A549 (cell line): ENCODE data around the gene FRMD8. TPM values are rescaled to one million over a fixed set of nuclear protein-coding genes. Genes with fewer than 3 reads are reported as not detected.

Experiments
- ATAC-seq, 2 experiments: fragments of 200-7000 bp in 1 of 2; fragments of >200 bp in 1 of 2; cut with Nextera tagmentation in 1 of 2; cut with Tn5 transposase in 1 of 2; 3 replicates each; pipeline versions ENCODE4 v1.8.0 to v1.9.1; 2018 to 2020; ENCODE audit warnings: mild to moderate bottlenecking in 1 of 2, moderate library complexity in 1 of 2
- CTCF ChIA-PET: fragments of 300-600 bp; sonication (Branson Sonifier 250); formaldehyde crosslinking; extraction: SDS; loops from one replicate; lab custom pipeline; 2021; ENCODE audit warnings: antibody characterized with exemption, inconsistent platforms; lab: Yijun Ruan, JAX
- POLR2A ChIA-PET: fragments of 350-600 bp; formaldehyde crosslinking; extraction: SDS; loops from one replicate; lab custom pipeline; 2021; ENCODE audit warnings: antibody characterized with exemption, inconsistent platforms; lab: Yijun Ruan, JAX
- DNase-seq, 2 experiments: peaks; one replicate each; pipeline versions ENCODE4 v3.0.0 to v3.0.0-alpha.2; 2011 to 2016; ENCODE audit warnings: low read depth in 1 of 2, low spot score in 1 of 2
- FAIRE-seq: peaks from 2 replicates; lab custom pipeline; 2011; peaks lifted over from hg19 to GRCh38; lab: Jason Lieb, UNC
- H3K27ac ChIP-seq, 2 experiments: fragments of >200 bp; sonication (Bioruptor Twin); formaldehyde crosslinking; 3 replicates each; pipeline ENCODE4 v1.5.1; 2016 to 2017
- H3K4me1 ChIP-seq: fragments of >200 bp; sonication (Bioruptor Twin); formaldehyde crosslinking; 3 replicates; pipeline ENCODE4 v1.6.1; 2016
- H3K4me2 ChIP-seq: fragments of >200 bp; sonication (Bioruptor Twin); formaldehyde crosslinking; 3 replicates; pipeline ENCODE4 v1.6.1; 2016
- H3K4me3 ChIP-seq: fragments of >200 bp; sonication (Bioruptor Twin); formaldehyde crosslinking; 3 replicates; pipeline ENCODE4 v1.5.1; 2016
- H3K9me3 ChIP-seq: fragments of >200 bp; sonication (Bioruptor Twin); formaldehyde crosslinking; 3 replicates; pipeline ENCODE4 v1.6.1; 2016
- BCL3 ChIP-seq: fragments of >200 bp; sonication (Bioruptor Twin); formaldehyde crosslinking; IDR thresholded peaks from 3 replicates; pipeline ENCODE4 v1.6.1; 2016
- CHD2 ChIP-seq: fragments of 150-350 bp; IDR thresholded peaks from 2 replicates; pipeline ENCODE4 v1.6.1; 2014; ENCODE audit warnings: low read length; ENCODE audit not compliant: partially characterized antibody
- CTCF ChIP-seq: fragments of >200 bp; sonication (Bioruptor Twin); formaldehyde crosslinking; IDR thresholded peaks from 3 replicates; pipeline ENCODE4 v1.5.1; 2016
- EHF ChIP-seq: fragments of 250-450 bp; sonication (Bioruptor Pico); IDR thresholded peaks from 2 replicates; pipeline ENCODE4 v1.5.0; 2020; ENCODE audit warnings: mild to moderate bottlenecking
- FOSB ChIP-seq: fragments of 250-450 bp; sonication (Bioruptor Pico); IDR thresholded peaks from 2 replicates; pipeline ENCODE4 v1.5.0; 2020; ENCODE audit warnings: mild to moderate bottlenecking, moderate library complexity
- FOSL2 ChIP-seq, 2 experiments: fragments of 450-650 bp in 1 of 2; fragments of >200 bp in 1 of 2; sonication (Bioruptor Twin) in 1 of 2; formaldehyde crosslinking; IDR thresholded peaks; 2 replicates each; pipeline versions ENCODE4 v1.5.0 to v1.6.1; 2016 to 2020; ENCODE audit warnings: mild to moderate bottlenecking in 1 of 2, moderate library complexity in 1 of 2
- FOXS1 ChIP-seq: fragments of 250-450 bp; sonication (Bioruptor Pico); IDR thresholded peaks from 2 replicates; pipeline ENCODE4 v1.5.0; 2020; ENCODE audit warnings: mild to moderate bottlenecking, moderate library complexity
- GATA3 ChIP-seq: IDR thresholded peaks from 2 replicates; pipeline ENCODE4 v1.6.1; 2012; ENCODE audit warnings: borderline replicate concordance
- HEYL ChIP-seq: fragments of 250-450 bp; sonication (Bioruptor Pico); IDR thresholded peaks from 2 replicates; pipeline ENCODE4 v1.8.0; 2021; ENCODE audit warnings: mild to moderate bottlenecking, moderate library complexity
- HMGXB4 ChIP-seq: fragments of 250-450 bp; sonication (Bioruptor Pico); IDR thresholded peaks from 2 replicates; pipeline ENCODE4 v1.5.0; 2021; ENCODE audit warnings: mild to moderate bottlenecking, moderate library complexity, borderline replicate concordance
- HOXB5 ChIP-seq: fragments of 250-450 bp; sonication (Bioruptor Pico); IDR thresholded peaks from 2 replicates; pipeline ENCODE4 v1.5.0; 2020; ENCODE audit warnings: mild to moderate bottlenecking, moderate library complexity
- JUN ChIP-seq, 2 experiments: fragments of >200 bp; sonication (Bioruptor Twin); formaldehyde crosslinking; IDR thresholded peaks; 2 replicates in 1 of 2; 3 replicates in 1 of 2; pipeline ENCODE4 v1.6.1; 2016 to 2017
- JUNB ChIP-seq: fragments of >200 bp; sonication (Bioruptor Twin); formaldehyde crosslinking; IDR thresholded peaks from 2 replicates; pipeline ENCODE4 v1.6.1; 2016
- MAX ChIP-seq: IDR thresholded peaks from 2 replicates; pipeline ENCODE4 v1.6.1; 2012
- PBX3 ChIP-seq: IDR thresholded peaks from 2 replicates; pipeline ENCODE4 v1.6.1; 2012
- POLR2A ChIP-seq: IDR thresholded peaks from 2 replicates; pipeline ENCODE4 v1.6.1; 2012; ENCODE audit warnings: mild to moderate bottlenecking, low read length
- POLR2AphosphoS2 ChIP-seq: conservative IDR thresholded peaks from 2 replicates; pipeline ENCODE4 v1.6.1; 2012; ENCODE audit warnings: low read length, improper control_type of control experiment, inconsistent platforms
- RARB ChIP-seq: fragments of 250-450 bp; sonication (Bioruptor Pico); IDR thresholded peaks from 2 replicates; pipeline ENCODE4 v1.8.0; 2021; ENCODE audit warnings: mild to moderate bottlenecking, moderate library complexity
- REST ChIP-seq: fragments of 200-600 bp; sonication (generic); IDR thresholded peaks from 2 replicates; pipeline ENCODE4 v1.6.1; 2016; ENCODE audit warnings: antibody characterized with exemption, mild to moderate bottlenecking, moderate library complexity
- TFCP2L1 ChIP-seq: fragments of 250-450 bp; sonication (Bioruptor Pico); IDR thresholded peaks from 2 replicates; pipeline ENCODE4 v1.5.0; 2021; ENCODE audit warnings: mild to moderate bottlenecking
- TP53 ChIP-seq: fragments of 250-450 bp; sonication (Bioruptor Pico); IDR thresholded peaks from 2 replicates; pipeline ENCODE4 v1.5.0; 2021; ENCODE audit warnings: mild to moderate bottlenecking, moderate library complexity
- ZC3H11A ChIP-seq: fragments of 450-650 bp; IDR thresholded peaks from 2 replicates; pipeline ENCODE4 v1.6.1; 2014; ENCODE audit warnings: antibody characterized with exemption, mild to moderate bottlenecking
- ZNF302 ChIP-seq: fragments of 250-450 bp; sonication (Bioruptor Pico); IDR thresholded peaks from 2 replicates; pipeline ENCODE4 v1.9.0; 2021; ENCODE audit warnings: inconsistent platforms, mild to moderate bottlenecking, moderate library complexity
- WGBS: methylation state at CpG from one replicate; pipeline ENCODE4 v1.1.6; 2017; ENCODE audit errors: missing lambda C conversion rate; 5-methylcytosine and 5-hydroxymethylcytosine counted together
- polyA plus RNA-seq, 4 experiments: library from polyadenylated mRNA; depleted of rRNA in 3 of 4; stranded (reverse); fragments of >200 nt; fragmentation: RNase III in 1 of 4; extraction: RNeasy Plus Mini Kit Qiagen cat#74134 plus additional on column Dnase treatment in 1 of 4; gene quantifications; 2 replicates in 3 of 4; 3 replicates in 1 of 4; pipeline ENCODE4 v1.2.3, GENCODE V29; 2011 to 2017

The FRMD8 gene
- polyA plus RNA-seq, 2 of the 4 experiments (the other 2 are of a cell fraction) = 12.9 to 20.0 TPM

GRCh38 chr11:65429724-65430405 lies 43.4 kb downstream of the FRMD8 start:
- peak; percentile 21 to 28 for ATAC-seq
- FAIRE-seq = no peak
- H3K4me3 ChIP-seq = peak overlapping the region; percentile 95; the same call in 2 of the 3 replicates
- POLR2A ChIA-PET = interaction anchor here (0.7 to 17.5 kb wide), 11 partner anchors 12 to 82 kb away, joined by 3 to 756 read pairs (median 4); partner anchors contain the start of genes MALAT1 and NEAT1
- H3K4me2 ChIP-seq = peak overlapping the region; percentile 89
- no peaks in the 10 kb centered on the region for H3K9me3 ChIP-seq
- under 1% methylated on average over 9 of the region's 9 CpGs for WGBS
- DNase-seq = peak in 1 of 2 experiments; percentile 85
- TF ChIP-seq POLR2AphosphoS2 (peak; percentile 97), FOSB (CRISPR knock-in tag) (peak; percentile 94), HEYL (CRISPR knock-in tag) (no peak), REST (peak; percentile 42), HMGXB4 (peak; percentile 70; the same call in 1 of the 2 replicates), POLR2A (peak; percentile 56), RARB (CRISPR knock-in tag) (peak; percentile 72), HOXB5 (CRISPR knock-in tag) (no peak), FOSL2 (IDR thresholded peaks at IDR 0.05) (no peak), FOSL2 (CRISPR knock-in tag; IDR thresholded peaks at IDR 0.05) (no peak), TFCP2L1 (CRISPR knock-in tag) (peak; percentile 98), PBX3 (peak; percentile 37; the same call in 1 of the 2 replicates), ZNF302 (no peak), ZC3H11A (no peak), TP53 (CRISPR knock-in tag) (peak; percentile 91), CHD2 (peak; percentile 44), CTCF (no peak), GATA3 (peak; percentile 12; the same call in 1 of the 2 replicates), JUN (IDR thresholded peaks at IDR 0.05) (peak in 1 of 2 experiments; percentile 59; a peak in 4 of 5 replicates), MAX (0 out of 2 replicates have a peak, but pooled peaks have one; percentile 6), EHF (peak; percentile 67), JUNB (no peak), FOXS1 (CRISPR knock-in tag) (no peak), BCL3 (no peak; the same call in 2 of the 3 replicates)
- TF ChIP-seq, all 56 proteins: peak for 14
- Histone ChIP-seq H3K4me1 (peaks cover 55% of the 10 kb centered on the region), H3K27ac (peak overlapping the region; percentile 97 to 100)
- CTCF ChIA-PET = interaction anchor here (0.9 to 1.6 kb wide), 5 partner anchors 12 to 81 kb away, joined by 3 to 8 read pairs (median 6); no protein-coding TSS in a partner anchor
